Stimulated activated CD4-positive, alpha-beta T cell treated with anti-CD3 and anti-CD28 coated beads, Interleukin-2, amount 100 ng/mL, for 48 hours (primary cell): Measurements from ENCODE around the gene COPS9.

Experiments
- DNase-seq, 2 donors: peaks; one replicate each; pipeline ENCODE4 v3.0.0-alpha.2; 2020

Gene COPS9

GRCh38 chr2:240147382-240147781 lies 11.3 kb upstream of the COPS9 start:
- no peak for DNase-seq

GRCh38 chr2:240146627-240147278 lies 10.6 kb upstream of the COPS9 start:
- DNase-seq = no peak

GRCh38 chr2:240146141-240146561 lies 10.0 kb upstream of the COPS9 start:
- DNase-seq = no peak

GRCh38 chr2:240145461-240145860 lies 9.4 kb upstream of the COPS9 start:
- no peak for DNase-seq

GRCh38 chr2:240144649-240145261 lies 8.7 kb upstream of the COPS9 start:
- DNase-seq = no peak

GRCh38 chr2:240143801-240144648 lies 7.9 kb upstream of the COPS9 start:
- peak; percentile 85 to 90 for DNase-seq

GRCh38 chr2:240143276-240143675 lies 7.2 kb upstream of the COPS9 start:
- no peak for DNase-seq

- no peak for DNase-seq
Observed at GRCh38 chr2:240142859-240143258, 6.8 kb upstream of the COPS9 start.

- DNase-seq = no peak
Observed at GRCh38 chr2:240142256-240142775, 6.2 kb upstream of the COPS9 start.

- DNase-seq = no peak
Observed at GRCh38 chr2:240141736-240142135, 5.6 kb upstream of the COPS9 start.

- DNase-seq = no peak
Observed at GRCh38 chr2:240140920-240141319, 4.8 kb upstream of the COPS9 start.

GRCh38 chr2:240140511-240140910 lies 4.4 kb upstream of the COPS9 start, which contains the start of gene OTOS:
Gene OTOS, minus strand, starts transcription at chr2:240140658. Its CDS starts 332 bp downstream, at chr2:240140326.
- DNase-seq = no peak

GRCh38 chr2:240139666-240140393 lies 3.7 kb upstream of the COPS9 start:
- no peak for DNase-seq

- no peak for DNase-seq
Observed at GRCh38 chr2:240139011-240139441, 2.9 kb upstream of the COPS9 start.

- no peak for DNase-seq
Observed at GRCh38 chr2:240138254-240138984, 2.3 kb upstream of the COPS9 start.

- DNase-seq = no peak
Observed at GRCh38 chr2:240137596-240138253, 1.6 kb upstream of the COPS9 start.

- no peak for DNase-seq
Observed at GRCh38 chr2:240136671-240137292, 677 bp upstream of the COPS9 start.

GRCh38 chr2:240135706-240136012 lies 446 bp downstream of the COPS9 start:
- no peak for DNase-seq

- DNase-seq = no peak
Observed at GRCh38 chr2:240134956-240135520, 1.1 kb downstream of the COPS9 start.

GRCh38 chr2:240134466-240134865 lies 1.6 kb downstream of the COPS9 start:
- no peak for DNase-seq

- DNase-seq = no peak
Observed at GRCh38 chr2:240133401-240133800, 2.7 kb downstream of the COPS9 start.
